Calu3 (cell line): Measurements from ENCODE around the gene OR2W3. TPM values are rescaled to one million over a fixed set of nuclear protein-coding genes. Genes with fewer than 3 reads are reported as not detected.
"Not testable (repeated sequence)": the region's sequence is repeated elsewhere in the genome, so short reads cannot be mapped to it uniquely, and the experiment has no call there.

Source experiments
- BruUV-seq: library from RNA; stranded (reverse); fragments of 400-500 nt; replicated peaks from 2 replicates; lab custom pipeline; 2021; lab: Mats Ljungman, UMichigan
- CTCF ChIA-PET: fragments of 300-600 bp; sonication (Branson Sonifier 250); formaldehyde crosslinking; loops from one replicate; lab custom pipeline; 2022; ENCODE audit warnings: antibody characterized with exemption; lab: Charles Lee
- DNase-seq: peaks from one replicate; pipeline ENCODE4 v3.0.0; 2022
- H3K27ac Mint-ChIP-seq: one replicate; pipeline ENCODE4 v1.8.0; 2022; ENCODE audit warnings: mixed read lengths; ENCODE audit not compliant: unreplicated experiment
- H3K27me3 Mint-ChIP-seq: one replicate; pipeline ENCODE4 v1.8.0; 2022; ENCODE audit warnings: mixed read lengths; ENCODE audit not compliant: unreplicated experiment
- H3K36me3 Mint-ChIP-seq: one replicate; pipeline ENCODE4 v1.8.0; 2022; ENCODE audit warnings: mild to moderate bottlenecking, moderate library complexity, mixed read lengths; ENCODE audit not compliant: insufficient read depth, unreplicated experiment
- H3K4me1 Mint-ChIP-seq: one replicate; pipeline ENCODE4 v1.8.0; 2022; ENCODE audit warnings: mild to moderate bottlenecking, low read depth, mixed read lengths; ENCODE audit not compliant: unreplicated experiment
- H3K4me3 Mint-ChIP-seq: one replicate; pipeline ENCODE4 v1.8.0; 2022; ENCODE audit warnings: mild to moderate bottlenecking, low read depth, moderate library complexity, mixed read lengths; ENCODE audit not compliant: unreplicated experiment
- H3K9me3 Mint-ChIP-seq: one replicate; pipeline ENCODE4 v1.8.0; 2022; ENCODE audit warnings: low read depth, mixed read lengths; ENCODE audit not compliant: unreplicated experiment
- intact Hi-C: fragments of 100-400 bp; cut with micrococcal nuclease; formaldehyde crosslinking; loops from one replicate; pipeline ENCODE4 v1.10.0; 2022; ENCODE audit not compliant: unreplicated experiment
- total RNA-seq: library from RNA; stranded (reverse); gene quantifications from 2 replicates; pipeline ENCODE4 v1.2.3, GENCODE V29; 2022
- TF ChIP-seq, protein P1 (sequence below): fragments of 200-600 bp; IDR thresholded peaks from one replicate; pipeline ENCODE4 v1.8.0; 2022; ENCODE audit warnings: antibody characterized with exemption; ENCODE audit not compliant: unreplicated experiment

OR2W3 gene
- total RNA-seq, 1 experiment from 2014 or later, result not detected

- H3K27ac Mint-ChIP-seq, result no peak overlapping the region
- TF ChIP-seq, protein P1, sequence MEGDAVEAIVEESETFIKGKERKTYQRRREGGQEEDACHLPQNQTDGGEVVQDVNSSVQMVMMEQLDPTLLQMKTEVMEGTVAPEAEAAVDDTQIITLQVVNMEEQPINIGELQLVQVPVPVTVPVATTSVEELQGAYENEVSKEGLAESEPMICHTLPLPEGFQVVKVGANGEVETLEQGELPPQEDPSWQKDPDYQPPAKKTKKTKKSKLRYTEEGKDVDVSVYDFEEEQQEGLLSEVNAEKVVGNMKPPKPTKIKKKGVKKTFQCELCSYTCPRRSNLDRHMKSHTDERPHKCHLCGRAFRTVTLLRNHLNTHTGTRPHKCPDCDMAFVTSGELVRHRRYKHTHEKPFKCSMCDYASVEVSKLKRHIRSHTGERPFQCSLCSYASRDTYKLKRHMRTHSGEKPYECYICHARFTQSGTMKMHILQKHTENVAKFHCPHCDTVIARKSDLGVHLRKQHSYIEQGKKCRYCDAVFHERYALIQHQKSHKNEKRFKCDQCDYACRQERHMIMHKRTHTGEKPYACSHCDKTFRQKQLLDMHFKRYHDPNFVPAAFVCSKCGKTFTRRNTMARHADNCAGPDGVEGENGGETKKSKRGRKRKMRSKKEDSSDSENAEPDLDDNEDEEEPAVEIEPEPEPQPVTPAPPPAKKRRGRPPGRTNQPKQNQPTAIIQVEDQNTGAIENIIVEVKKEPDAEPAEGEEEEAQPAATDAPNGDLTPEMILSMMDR, result no peak
- CTCF ChIA-PET, result no interaction called here
- intact Hi-C loops, result no loop called here
- peaks cover 4% of the 10 kb centered on the region for H3K36me3 Mint-ChIP-seq
- H3K4me3 Mint-ChIP-seq, result no peak overlapping the region
- H3K9me3 Mint-ChIP-seq, result peaks cover 21% of the 10 kb centered on the region
- no peaks in the 10 kb centered on the region for H3K27me3 Mint-ChIP-seq
- H3K4me1 Mint-ChIP-seq, result no peaks in the 10 kb centered on the region
- DNase-seq, result no peak
- BruUV-seq, result no TSS peak
Measured at GRCh38 chr1:247933989-247934388, 38.6 kb downstream of the OR2W3 start.

GRCh38 chr1:247935781-247936180 lies 40.4 kb downstream of the OR2W3 start:
- H3K36me3 Mint-ChIP-seq, result peaks cover 4% of the 10 kb centered on the region
- H3K9me3 Mint-ChIP-seq, result peaks cover 24% of the 10 kb centered on the region
- intact Hi-C loops, result no loop called here
- TF ChIP-seq, protein P1, result no peak
- H3K4me3 Mint-ChIP-seq, result no peak overlapping the region
- no peaks in the 10 kb centered on the region for H3K27me3 Mint-ChIP-seq
- no peak for DNase-seq
- H3K4me1 Mint-ChIP-seq, result no peaks in the 10 kb centered on the region
- no peak overlapping the region for H3K27ac Mint-ChIP-seq
- BruUV-seq, result no TSS peak
- CTCF ChIA-PET, result no interaction called here

GRCh38 chr1:247936415-247936814 lies 41.0 kb downstream of the OR2W3 start:
- Mint-ChIP-seq H3K27ac (no peak overlapping the region), H3K27me3 (no peaks in the 10 kb centered on the region), H3K4me3 (no peak overlapping the region), H3K4me1 (no peaks in the 10 kb centered on the region), H3K9me3 (peaks cover 23% of the 10 kb centered on the region), H3K36me3 (peaks cover 4% of the 10 kb centered on the region)
- no peak for DNase-seq
- CTCF ChIA-PET, result no interaction called here
- BruUV-seq, result no TSS peak
- TF ChIP-seq, protein P1, result no peak
- intact Hi-C loops, result no loop called here

- H3K36me3 Mint-ChIP-seq, H3K4me1 Mint-ChIP-seq, intact Hi-C loops, H3K27ac Mint-ChIP-seq, CTCF ChIA-PET, H3K27me3 Mint-ChIP-seq, H3K4me3 Mint-ChIP-seq, BruUV-seq: not testable (repeated sequence)
- TF ChIP-seq, protein P1, result peak; percentile 76
- H3K9me3 Mint-ChIP-seq, result peaks cover 23% of the 10 kb centered on the region
- DNase-seq, result peak; percentile 4
Measured at GRCh38 chr1:247936965-247937734, 41.8 kb downstream of the OR2W3 start.
